GM23338 (cell line): ENCODE measurements around the gene SLC12A3. TPM values are rescaled to one million over a fixed set of nuclear protein-coding genes. Genes with fewer than 3 reads are reported as not detected.

Experiments used
- ATAC-seq: fragments of 200-7000 bp; cut with Tn5 transposase; 3 replicates; pipeline ENCODE4 v1.9.1; 2020
- DNase-seq: peaks from one replicate; pipeline ENCODE4 v3.0.0-alpha.2; 2015; ENCODE audit warnings: low spot score
- H2AFZ ChIP-seq: fragments of 200-600 bp; sonication (generic); 2 replicates; pipeline ENCODE4 v1.8.0; 2016; ENCODE audit warnings: antibody characterized with exemption, mild to moderate bottlenecking, moderate library complexity
- H3F3A ChIP-seq: fragments of 200-600 bp; sonication (generic); replicated peaks from 2 replicates; pipeline ENCODE4 v1.8.0; 2017; ENCODE audit warnings: antibody characterized with exemption, mixed run types, low read depth
- H3K27ac ChIP-seq: fragments of 200-600 bp; sonication (generic); 2 replicates; pipeline ENCODE4 v1.6.1; 2016; ENCODE audit warnings: low read depth
- H3K27me3 ChIP-seq: fragments of 200-600 bp; sonication (generic); 2 replicates; pipeline ENCODE4 v1.8.0; 2016; ENCODE audit warnings: mild to moderate bottlenecking, mixed run types, moderate library complexity; ENCODE audit not compliant: insufficient read depth
- H3K36me3 ChIP-seq: fragments of 200-600 bp; sonication (generic); 2 replicates; pipeline ENCODE4 v1.8.0; 2016; ENCODE audit warnings: mild to moderate bottlenecking; ENCODE audit not compliant: insufficient read depth
- H3K4me1 ChIP-seq: fragments of 200-600 bp; sonication (generic); 2 replicates; pipeline ENCODE4 v1.8.0; 2016; ENCODE audit warnings: mild to moderate bottlenecking, moderate library complexity; ENCODE audit not compliant: insufficient read depth
- H3K4me2 ChIP-seq: fragments of 200-600 bp; sonication (generic); 2 replicates; pipeline ENCODE4 v1.7.1; 2017; ENCODE audit warnings: mixed run types
- H3K4me3 ChIP-seq: fragments of 200-600 bp; sonication (generic); 2 replicates; pipeline ENCODE4 v1.6.1; 2016; ENCODE audit warnings: mixed run types
- H3K79me2 ChIP-seq: fragments of 200-600 bp; sonication (generic); replicated peaks from 2 replicates; pipeline ENCODE4 v1.8.0; 2017; ENCODE audit warnings: mild to moderate bottlenecking; ENCODE audit not compliant: insufficient read depth
- H3K9me2 ChIP-seq: fragments of 200-600 bp; sonication (generic); 2 replicates; pipeline ENCODE4 v1.8.0; 2017; ENCODE audit not compliant: insufficient read depth
- H4K20me1 ChIP-seq: fragments of 200-600 bp; sonication (generic); replicated peaks from 2 replicates; pipeline ENCODE4 v1.8.0; 2017; ENCODE audit warnings: mild to moderate bottlenecking; ENCODE audit not compliant: insufficient read depth
- H3K27ac Mint-ChIP-seq: 2 replicates; pipeline ENCODE4 v1.8.0; 2020; ENCODE audit warnings: inconsistent platforms, mild to moderate bottlenecking, moderate library complexity, mixed read lengths
- H3K27me3 Mint-ChIP-seq: 3 replicates; pipeline ENCODE4 v1.8.0; 2022; ENCODE audit warnings: low read depth, mild to moderate bottlenecking, moderate library complexity, mixed read lengths, inconsistent platforms; ENCODE audit not compliant: insufficient read depth, poor library complexity
- H3K36me3 Mint-ChIP-seq: 3 replicates; pipeline ENCODE4 v1.8.0; 2021; ENCODE audit warnings: low read depth, mild to moderate bottlenecking, inconsistent platforms, moderate library complexity, mixed read lengths
- H3K4me1 Mint-ChIP-seq: 3 replicates; pipeline ENCODE4 v1.8.0; 2020; ENCODE audit warnings: mild to moderate bottlenecking, inconsistent platforms, mixed read lengths
- H3K4me3 Mint-ChIP-seq: 3 replicates; pipeline ENCODE4 v1.8.0; 2021; ENCODE audit warnings: moderate library complexity, mild to moderate bottlenecking, inconsistent platforms, mixed read lengths
- H3K9me3 Mint-ChIP-seq: 3 replicates; pipeline ENCODE4 v1.8.0; 2020; ENCODE audit warnings: moderate library complexity, mild to moderate bottlenecking, inconsistent platforms, mixed read lengths
- EZH2 ChIP-seq: fragments of 200-600 bp; sonication (generic); IDR thresholded peaks from one replicate; pipeline ENCODE4 v1.8.0; 2017; ENCODE audit warnings: antibody characterized with exemption, mild to moderate bottlenecking, low read depth; ENCODE audit not compliant: unreplicated experiment
- EZH2phosphoT487 ChIP-seq: fragments of 200-600 bp; sonication (generic); IDR thresholded peaks from one replicate; pipeline ENCODE4 v1.8.1; 2018; ENCODE audit warnings: antibody characterized with exemption; ENCODE audit not compliant: unreplicated experiment
- JUNB ChIP-seq: IDR thresholded peaks from one replicate; pipeline ENCODE4 v1.6.1; 2016; ENCODE audit warnings: antibody characterized with exemption; ENCODE audit not compliant: unreplicated experiment
- NANOG ChIP-seq: IDR thresholded peaks from 2 replicates; pipeline ENCODE4 v1.6.1; 2016; ENCODE audit warnings: antibody characterized with exemption, borderline replicate concordance
- STAT1 ChIP-seq: IDR thresholded peaks from one replicate; pipeline ENCODE4 v1.6.1; 2016; ENCODE audit warnings: antibody characterized with exemption; ENCODE audit not compliant: unreplicated experiment
- polyA plus RNA-seq: library from polyadenylated mRNA; unstranded; fragments of >200 nt; fragmentation: Nextera tagmentation; extraction: Ambion mirVana; gene quantifications from 2 replicates; pipeline ENCODE4 v1.2.1, GENCODE V29; 2016
- total RNA-seq: library from RNA; depleted of rRNA; stranded (reverse); fragments of >200 nt; shearing (Covaris generic); gene quantifications from 2 replicates; pipeline ENCODE4 v1.2.3, GENCODE V29; 2014
- TF ChIP-seq, protein P1 (sequence below): IDR thresholded peaks from one replicate; pipeline ENCODE4 v1.6.1; 2018; ENCODE audit warnings: antibody characterized with exemption; ENCODE audit not compliant: unreplicated experiment
- TF ChIP-seq, protein P2 (sequence below): IDR thresholded peaks from 2 replicates; pipeline ENCODE4 v1.6.1; 2016; ENCODE audit warnings: antibody characterized with exemption
- TF ChIP-seq, protein P3 (sequence below), 2 experiments: fragments of 200-600 bp in 1 of 2; sonication (generic) in 1 of 2; conservative IDR thresholded peaks; 2 replicates each; pipeline versions ENCODE4 v1.5.1 to v1.6.1; 2016 to 2017; ENCODE audit warnings: antibody characterized with exemption in 2 of 2, low read depth in 2 of 2, mild to moderate bottlenecking in 2 of 2, moderate library complexity in 1 of 2

The SLC12A3 gene
- total and polyA plus RNA-seq, 2 experiments from 2014 or later: not detected

DNA sequence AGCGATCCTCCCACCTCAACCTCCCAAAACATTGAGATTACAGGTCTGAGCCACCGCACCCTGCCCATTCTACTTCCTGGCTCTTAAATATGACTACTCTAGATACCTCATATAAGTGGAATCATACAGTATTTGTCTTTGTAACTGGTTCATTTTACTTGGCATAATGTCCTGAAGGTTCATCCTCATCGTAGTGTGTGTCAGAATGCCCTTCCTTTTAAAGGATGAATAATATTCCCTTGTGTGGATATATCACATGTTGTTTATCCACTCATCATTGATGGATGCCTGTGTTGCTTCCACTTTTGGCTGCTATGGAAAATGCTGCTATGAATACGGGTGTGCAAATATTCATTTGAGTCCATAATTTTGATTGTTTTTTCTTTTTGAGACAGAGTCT is 91.1 kb downstream of the SLC12A3 start (continued):
- TF ChIP-seq, protein P1, sequence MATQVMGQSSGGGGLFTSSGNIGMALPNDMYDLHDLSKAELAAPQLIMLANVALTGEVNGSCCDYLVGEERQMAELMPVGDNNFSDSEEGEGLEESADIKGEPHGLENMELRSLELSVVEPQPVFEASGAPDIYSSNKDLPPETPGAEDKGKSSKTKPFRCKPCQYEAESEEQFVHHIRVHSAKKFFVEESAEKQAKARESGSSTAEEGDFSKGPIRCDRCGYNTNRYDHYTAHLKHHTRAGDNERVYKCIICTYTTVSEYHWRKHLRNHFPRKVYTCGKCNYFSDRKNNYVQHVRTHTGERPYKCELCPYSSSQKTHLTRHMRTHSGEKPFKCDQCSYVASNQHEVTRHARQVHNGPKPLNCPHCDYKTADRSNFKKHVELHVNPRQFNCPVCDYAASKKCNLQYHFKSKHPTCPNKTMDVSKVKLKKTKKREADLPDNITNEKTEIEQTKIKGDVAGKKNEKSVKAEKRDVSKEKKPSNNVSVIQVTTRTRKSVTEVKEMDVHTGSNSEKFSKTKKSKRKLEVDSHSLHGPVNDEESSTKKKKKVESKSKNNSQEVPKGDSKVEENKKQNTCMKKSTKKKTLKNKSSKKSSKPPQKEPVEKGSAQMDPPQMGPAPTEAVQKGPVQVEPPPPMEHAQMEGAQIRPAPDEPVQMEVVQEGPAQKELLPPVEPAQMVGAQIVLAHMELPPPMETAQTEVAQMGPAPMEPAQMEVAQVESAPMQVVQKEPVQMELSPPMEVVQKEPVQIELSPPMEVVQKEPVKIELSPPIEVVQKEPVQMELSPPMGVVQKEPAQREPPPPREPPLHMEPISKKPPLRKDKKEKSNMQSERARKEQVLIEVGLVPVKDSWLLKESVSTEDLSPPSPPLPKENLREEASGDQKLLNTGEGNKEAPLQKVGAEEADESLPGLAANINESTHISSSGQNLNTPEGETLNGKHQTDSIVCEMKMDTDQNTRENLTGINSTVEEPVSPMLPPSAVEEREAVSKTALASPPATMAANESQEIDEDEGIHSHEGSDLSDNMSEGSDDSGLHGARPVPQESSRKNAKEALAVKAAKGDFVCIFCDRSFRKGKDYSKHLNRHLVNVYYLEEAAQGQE: no peak
- no peak for TF ChIP-seq EZH2
- no peak for TF ChIP-seq STAT1
- no peak for TF ChIP-seq EZH2phosphoT487
- TF ChIP-seq, protein P2, sequence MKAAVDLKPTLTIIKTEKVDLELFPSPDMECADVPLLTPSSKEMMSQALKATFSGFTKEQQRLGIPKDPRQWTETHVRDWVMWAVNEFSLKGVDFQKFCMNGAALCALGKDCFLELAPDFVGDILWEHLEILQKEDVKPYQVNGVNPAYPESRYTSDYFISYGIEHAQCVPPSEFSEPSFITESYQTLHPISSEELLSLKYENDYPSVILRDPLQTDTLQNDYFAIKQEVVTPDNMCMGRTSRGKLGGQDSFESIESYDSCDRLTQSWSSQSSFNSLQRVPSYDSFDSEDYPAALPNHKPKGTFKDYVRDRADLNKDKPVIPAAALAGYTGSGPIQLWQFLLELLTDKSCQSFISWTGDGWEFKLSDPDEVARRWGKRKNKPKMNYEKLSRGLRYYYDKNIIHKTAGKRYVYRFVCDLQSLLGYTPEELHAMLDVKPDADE: no peak
- no peak for TF ChIP-seq NANOG

DNA sequence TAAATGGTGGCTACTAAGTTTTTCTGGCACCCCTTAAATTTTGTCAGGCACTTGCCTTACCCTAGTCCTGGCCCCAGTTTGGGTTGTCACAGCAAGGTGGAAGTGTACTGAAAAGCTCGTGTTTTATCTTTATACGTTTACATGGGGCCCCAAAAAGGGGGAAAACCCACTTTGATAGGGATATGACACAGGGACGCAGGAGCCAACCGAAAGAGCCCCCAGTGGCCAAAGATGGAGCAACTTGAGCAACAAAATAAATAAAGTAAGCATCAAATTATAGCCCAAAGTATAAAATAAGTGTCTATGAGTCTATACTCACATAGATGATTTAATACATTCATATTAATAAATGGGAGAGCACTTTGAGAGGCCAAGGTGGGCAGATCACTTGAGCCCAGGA is 91.7 kb downstream of the SLC12A3 start:
- Histone ChIP-seq H3K4me3 (no peak overlapping the region), H3K27ac (no peak overlapping the region)
- no peaks in the 10 kb centered on the region for H3K4me1 Mint-ChIP-seq

More for the DNA sequence above, 91.7 kb downstream of the SLC12A3 start:
- DNase-seq: peak; percentile 29
- TF ChIP-seq, protein P1: no peak
- TF ChIP-seq JUNB: no peak
- TF ChIP-seq, protein P3, sequence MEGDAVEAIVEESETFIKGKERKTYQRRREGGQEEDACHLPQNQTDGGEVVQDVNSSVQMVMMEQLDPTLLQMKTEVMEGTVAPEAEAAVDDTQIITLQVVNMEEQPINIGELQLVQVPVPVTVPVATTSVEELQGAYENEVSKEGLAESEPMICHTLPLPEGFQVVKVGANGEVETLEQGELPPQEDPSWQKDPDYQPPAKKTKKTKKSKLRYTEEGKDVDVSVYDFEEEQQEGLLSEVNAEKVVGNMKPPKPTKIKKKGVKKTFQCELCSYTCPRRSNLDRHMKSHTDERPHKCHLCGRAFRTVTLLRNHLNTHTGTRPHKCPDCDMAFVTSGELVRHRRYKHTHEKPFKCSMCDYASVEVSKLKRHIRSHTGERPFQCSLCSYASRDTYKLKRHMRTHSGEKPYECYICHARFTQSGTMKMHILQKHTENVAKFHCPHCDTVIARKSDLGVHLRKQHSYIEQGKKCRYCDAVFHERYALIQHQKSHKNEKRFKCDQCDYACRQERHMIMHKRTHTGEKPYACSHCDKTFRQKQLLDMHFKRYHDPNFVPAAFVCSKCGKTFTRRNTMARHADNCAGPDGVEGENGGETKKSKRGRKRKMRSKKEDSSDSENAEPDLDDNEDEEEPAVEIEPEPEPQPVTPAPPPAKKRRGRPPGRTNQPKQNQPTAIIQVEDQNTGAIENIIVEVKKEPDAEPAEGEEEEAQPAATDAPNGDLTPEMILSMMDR (conservative IDR thresholded peaks at IDR 0.05; ENCODE audit: low read depth in 2 of 2): peak; percentile 13 to 45; a peak in 3 of 4 replicates
- Mint-ChIP-seq H3K9me3 (peaks cover 8% of the 10 kb centered on the region; the same call in 2 of the 3 replicates), H3K4me3 (no peak overlapping the region), H3K27me3 (no peaks in the 10 kb centered on the region), H3K27ac (no peak overlapping the region), H3K36me3 (no peaks in the 10 kb centered on the region; the same call in 2 of the 3 replicates)
- no peaks in the 10 kb centered on the region for H4K20me1 ChIP-seq
- no peaks in the 10 kb centered on the region for H3K27me3 ChIP-seq
- no peak for ATAC-seq
- no peaks in the 10 kb centered on the region; the same call in 1 of the 2 replicates for H3K4me1 ChIP-seq
- no peaks in the 10 kb centered on the region for H3F3A ChIP-seq
- H3K36me3 ChIP-seq: no peaks in the 10 kb centered on the region
- no peak overlapping the region for H3K4me2 ChIP-seq
- H3K9me2 ChIP-seq: no peaks in the 10 kb centered on the region
- H2AFZ ChIP-seq: no peak overlapping the region
- no peaks in the 10 kb centered on the region for H3K79me2 ChIP-seq
